Liver (tissue), 9 donors: ENCODE data around the gene MAGI1. TPM values are rescaled to one million over a fixed set of nuclear protein-coding genes. Genes with fewer than 3 reads are reported as not detected.

Source experiments
- DNase-seq: peaks from one replicate; pipeline ENCODE4 v3.0.0-alpha.2; 2017; ENCODE audit warnings: low spot score
- H3K27ac ChIP-seq, 2 donors: one replicate each; pipeline ENCODE4 v1.7.0; 2013; ENCODE audit warnings: inconsistent platforms in 2 of 2, low read length in 2 of 2, control low read depth in 1 of 2, low read depth in 1 of 2, mild to moderate bottlenecking in 1 of 2
- H3K27me3 ChIP-seq, 4 donors: one replicate each; pipeline versions ENCODE4 v1.6.1 to v1.7.0; 2013; ENCODE audit warnings: low read length in 3 of 4, inconsistent platforms in 1 of 4, mild to moderate bottlenecking in 1 of 4, moderate library complexity in 1 of 4; ENCODE audit not compliant: control insufficient read depth in 4 of 4, insufficient read depth in 4 of 4
- H3K36me3 ChIP-seq, 4 donors: one replicate each; pipeline versions ENCODE4 v1.6.1 to v1.7.0; 2013; ENCODE audit warnings: low read length in 3 of 4, mild to moderate bottlenecking in 3 of 4, low read depth in 1 of 4, moderate library complexity in 1 of 4; ENCODE audit not compliant: control insufficient read depth in 4 of 4, insufficient read depth in 3 of 4
- H3K4me1 ChIP-seq, 4 donors: one replicate each; pipeline versions ENCODE4 v1.6.1 to v1.7.0; 2013; ENCODE audit warnings: low read length in 3 of 4, mild to moderate bottlenecking in 3 of 4, moderate library complexity in 1 of 4; ENCODE audit not compliant: control insufficient read depth in 4 of 4, insufficient read depth in 4 of 4
- H3K4me3 ChIP-seq, 3 donors: one replicate each; pipeline versions ENCODE4 v1.6.1 to v1.7.0; 2013; ENCODE audit warnings: low read length in 3 of 3, control low read depth in 1 of 3, low read depth in 1 of 3, mild to moderate bottlenecking in 1 of 3
- H3K9ac ChIP-seq, 2 donors: one replicate each; pipeline ENCODE4 v1.7.0; 2013; ENCODE audit warnings: low read length in 2 of 2, mild to moderate bottlenecking in 2 of 2, moderate library complexity in 2 of 2, control low read depth in 1 of 2, low read depth in 1 of 2
- H3K9me3 ChIP-seq, 4 donors: one replicate each; pipeline versions ENCODE4 v1.6.1 to v1.7.0; 2013; ENCODE audit warnings: low read length in 3 of 4; ENCODE audit not compliant: control insufficient read depth in 4 of 4
- EGR1 ChIP-seq, 2 donors: IDR thresholded peaks; 2 replicates each; pipeline ENCODE4 v1.6.1; 2016 to 2018; ENCODE audit warnings: antibody characterized with exemption in 2 of 2, low read depth in 2 of 2
- FOXA1 ChIP-seq: IDR thresholded peaks from 2 replicates; pipeline ENCODE4 v1.6.1; 2016; ENCODE audit warnings: antibody characterized with exemption
- FOXA2 ChIP-seq: IDR thresholded peaks from 2 replicates; pipeline ENCODE4 v1.6.1; 2016; ENCODE audit warnings: antibody characterized with exemption
- GABPA ChIP-seq, 2 donors: IDR thresholded peaks in 1 of 2; conservative IDR thresholded peaks in 1 of 2; 2 replicates each; pipeline ENCODE4 v1.6.1; 2016; ENCODE audit warnings: antibody characterized with exemption in 2 of 2, mild to moderate bottlenecking in 1 of 2, moderate library complexity in 1 of 2
- HNF4A ChIP-seq, 2 donors: conservative IDR thresholded peaks; 2 replicates each; pipeline ENCODE4 v1.6.1; 2016; ENCODE audit warnings: antibody characterized with exemption in 2 of 2, mild to moderate bottlenecking in 2 of 2
- HNF4G ChIP-seq: IDR thresholded peaks from 2 replicates; pipeline ENCODE4 v1.6.1; 2016; ENCODE audit warnings: antibody characterized with exemption
- JUND ChIP-seq, 2 donors: IDR thresholded peaks; 2 replicates each; pipeline ENCODE4 v1.6.1; 2016; ENCODE audit warnings: antibody characterized with exemption in 2 of 2
- NR2F2 ChIP-seq: IDR thresholded peaks from 2 replicates; pipeline ENCODE4 v1.6.1; 2016; ENCODE audit warnings: antibody characterized with exemption
- RAD21 ChIP-seq, 2 donors: IDR thresholded peaks; 2 replicates each; pipeline ENCODE4 v1.6.1; 2016; ENCODE audit warnings: antibody characterized with exemption in 2 of 2, mild to moderate bottlenecking in 2 of 2
- RXRA ChIP-seq, 2 donors: IDR thresholded peaks; 2 replicates each; pipeline ENCODE4 v1.6.1; 2017 to 2018; ENCODE audit warnings: antibody characterized with exemption in 2 of 2, mild to moderate bottlenecking in 1 of 2
- SP1 ChIP-seq: IDR thresholded peaks from 2 replicates; pipeline ENCODE4 v1.6.1; 2018; ENCODE audit warnings: antibody characterized with exemption, mild to moderate bottlenecking
- TAF1 ChIP-seq: conservative IDR thresholded peaks from 2 replicates; pipeline ENCODE4 v1.6.1; 2016; ENCODE audit warnings: antibody characterized with exemption, mild to moderate bottlenecking
- YY1 ChIP-seq: IDR thresholded peaks from 2 replicates; pipeline ENCODE4 v1.6.1; 2016; ENCODE audit warnings: antibody characterized with exemption, mild to moderate bottlenecking
- WGBS: extraction: QIAGEN DNeasy Blood & Tissue Kit; methylation state at CpG from one replicate; pipeline ENCODE4 v1.1.7; 2013; 5-methylcytosine and 5-hydroxymethylcytosine counted together
- polyA plus RNA-seq, 2 donors: library from polyadenylated mRNA; stranded (reverse) in 1 of 2; unstranded in 1 of 2; fragments of 200-250 nt in 1 of 2; fragments of >200 nt in 1 of 2; fragmentation: Nextera tagmentation in 1 of 2; extraction: Ambion mirVana in 1 of 2; gene quantifications; one replicate each; pipeline versions ENCODE4 v1.2.1 to v1.2.3, GENCODE V29; 2013 to 2015
- total RNA-seq, 2 donors: library from RNA; depleted of rRNA; stranded (reverse); fragments of >200 nt; gene quantifications; one replicate each; pipeline ENCODE4 v1.2.3, GENCODE V29; 2014
- TF ChIP-seq, protein P1 (sequence below): fragments of 150-350 bp; IDR thresholded peaks from 2 replicates; pipeline ENCODE4 v1.5.1; 2017; ENCODE audit warnings: improper control_type of control experiment, low read depth, low read length; ENCODE audit not compliant: missing input control
- TF ChIP-seq, protein P2 (sequence below): IDR thresholded peaks from 2 replicates; pipeline ENCODE4 v1.6.1; 2016; ENCODE audit warnings: antibody characterized with exemption
- TF ChIP-seq, protein P3 (sequence below): IDR thresholded peaks from 2 replicates; pipeline ENCODE4 v1.6.1; 2016; ENCODE audit warnings: antibody characterized with exemption
- TF ChIP-seq, protein P4 (sequence below): IDR thresholded peaks from 2 replicates; pipeline ENCODE4 v1.6.1; 2016; ENCODE audit warnings: antibody characterized with exemption, mild to moderate bottlenecking
- TF ChIP-seq, protein P5 (sequence below): IDR thresholded peaks from 2 replicates; pipeline ENCODE4 v1.6.1; 2016; ENCODE audit warnings: antibody characterized with exemption
- donor health status: healthy.
- donor health status: healthy.
- donor health status: healthy.
- donor health status: healthy.
- donor health status: healthy.

MAGI1 gene
- total and polyA plus RNA-seq, 4 donors: 9.6 to 68.8 (median 14.0) TPM

DNA sequence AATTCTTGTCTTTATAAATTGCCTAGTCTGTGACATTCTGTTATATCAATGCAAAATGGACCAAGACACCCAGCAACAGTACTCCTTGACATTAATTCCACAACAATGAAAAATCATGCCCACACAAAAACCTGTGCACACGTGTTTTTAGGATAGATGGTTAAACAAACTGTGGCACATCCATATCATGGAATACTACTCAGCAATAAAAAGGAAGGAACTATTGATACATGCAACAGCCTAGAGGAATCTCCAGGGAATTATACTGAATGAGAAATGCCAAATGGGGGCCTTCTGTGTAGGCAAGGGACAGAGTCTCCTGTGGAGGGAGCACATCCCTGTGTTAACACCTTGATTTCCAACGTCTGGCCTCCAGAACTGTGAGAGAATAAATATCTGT is 388.5 kb downstream of the MAGI1 start:
- H3K27ac ChIP-seq: no peak overlapping the region
- H3K9ac ChIP-seq: no peak overlapping the region
- H3K36me3 ChIP-seq: no peaks in the 10 kb centered on the region
- 95% methylated on average over 2 of the region's 2 CpGs for WGBS
- peaks cover 0 to 3% (median 1%) of the 10 kb centered on the region in 4 donors for H3K9me3 ChIP-seq
- TF ChIP-seq FOXA1: no peak
- no peak for TF ChIP-seq RXRA (IDR thresholded peaks at IDR 0.05)
- TF ChIP-seq, protein P1, sequence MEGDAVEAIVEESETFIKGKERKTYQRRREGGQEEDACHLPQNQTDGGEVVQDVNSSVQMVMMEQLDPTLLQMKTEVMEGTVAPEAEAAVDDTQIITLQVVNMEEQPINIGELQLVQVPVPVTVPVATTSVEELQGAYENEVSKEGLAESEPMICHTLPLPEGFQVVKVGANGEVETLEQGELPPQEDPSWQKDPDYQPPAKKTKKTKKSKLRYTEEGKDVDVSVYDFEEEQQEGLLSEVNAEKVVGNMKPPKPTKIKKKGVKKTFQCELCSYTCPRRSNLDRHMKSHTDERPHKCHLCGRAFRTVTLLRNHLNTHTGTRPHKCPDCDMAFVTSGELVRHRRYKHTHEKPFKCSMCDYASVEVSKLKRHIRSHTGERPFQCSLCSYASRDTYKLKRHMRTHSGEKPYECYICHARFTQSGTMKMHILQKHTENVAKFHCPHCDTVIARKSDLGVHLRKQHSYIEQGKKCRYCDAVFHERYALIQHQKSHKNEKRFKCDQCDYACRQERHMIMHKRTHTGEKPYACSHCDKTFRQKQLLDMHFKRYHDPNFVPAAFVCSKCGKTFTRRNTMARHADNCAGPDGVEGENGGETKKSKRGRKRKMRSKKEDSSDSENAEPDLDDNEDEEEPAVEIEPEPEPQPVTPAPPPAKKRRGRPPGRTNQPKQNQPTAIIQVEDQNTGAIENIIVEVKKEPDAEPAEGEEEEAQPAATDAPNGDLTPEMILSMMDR: no peak
- no peak for TF ChIP-seq YY1
- TF ChIP-seq HNF4A (conservative IDR thresholded peaks at IDR 0.05): no peak
- H3K27me3 ChIP-seq: no peaks in the 10 kb centered on the region
- no peak overlapping the region for H3K4me3 ChIP-seq
- H3K4me1 ChIP-seq: no peaks in the 10 kb centered on the region
- DNase-seq: no peak

DNA sequence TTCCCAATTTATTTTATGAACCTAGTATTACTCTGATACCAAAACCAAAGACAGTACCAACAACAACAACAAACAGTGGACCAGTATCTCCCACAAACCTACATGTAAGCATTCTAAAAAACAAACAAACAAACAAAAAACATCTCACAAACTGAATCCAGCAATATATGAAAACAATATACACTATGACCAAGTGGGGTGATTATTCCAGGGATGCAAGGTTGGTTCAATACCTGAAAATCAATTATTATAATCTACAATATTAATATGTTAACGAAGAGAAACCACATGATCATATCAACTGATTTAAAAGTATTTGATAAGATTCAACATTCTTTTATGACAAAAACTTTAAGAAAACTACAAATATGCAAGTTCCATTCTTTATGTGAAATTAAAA is 391.3 kb downstream of the MAGI1 start:
- Histone ChIP-seq H3K9me3 (peaks cover 0 to 3% (median 1%) of the 10 kb centered on the region in 4 donors), H3K36me3 (no peaks in the 10 kb centered on the region), H3K27ac (no peak overlapping the region), H3K4me3 (no peak overlapping the region), H3K9ac (no peak overlapping the region), H3K4me1 (no peaks in the 10 kb centered on the region), H3K27me3 (no peaks in the 10 kb centered on the region)
- 94% methylated on average over 1 of the region's 1 CpG for WGBS
- no peak for TF ChIP-seq SP1
- TF ChIP-seq FOXA2: no peak
- no peak for TF ChIP-seq HNF4A (conservative IDR thresholded peaks at IDR 0.05)
- no peak for TF ChIP-seq GABPA (IDR thresholded peaks at IDR 0.05 in 1 of 2, conservative IDR thresholded peaks at IDR 0.05 in 1 of 2)
- TF ChIP-seq, protein P2, sequence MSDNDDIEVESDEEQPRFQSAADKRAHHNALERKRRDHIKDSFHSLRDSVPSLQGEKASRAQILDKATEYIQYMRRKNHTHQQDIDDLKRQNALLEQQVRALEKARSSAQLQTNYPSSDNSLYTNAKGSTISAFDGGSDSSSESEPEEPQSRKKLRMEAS: no peak
- TF ChIP-seq HNF4G: no peak
- TF ChIP-seq TAF1: no peak
- TF ChIP-seq JUND (IDR thresholded peaks at IDR 0.05): no peak
- no peak for TF ChIP-seq YY1
- TF ChIP-seq FOXA1: no peak
- TF ChIP-seq, protein P3, sequence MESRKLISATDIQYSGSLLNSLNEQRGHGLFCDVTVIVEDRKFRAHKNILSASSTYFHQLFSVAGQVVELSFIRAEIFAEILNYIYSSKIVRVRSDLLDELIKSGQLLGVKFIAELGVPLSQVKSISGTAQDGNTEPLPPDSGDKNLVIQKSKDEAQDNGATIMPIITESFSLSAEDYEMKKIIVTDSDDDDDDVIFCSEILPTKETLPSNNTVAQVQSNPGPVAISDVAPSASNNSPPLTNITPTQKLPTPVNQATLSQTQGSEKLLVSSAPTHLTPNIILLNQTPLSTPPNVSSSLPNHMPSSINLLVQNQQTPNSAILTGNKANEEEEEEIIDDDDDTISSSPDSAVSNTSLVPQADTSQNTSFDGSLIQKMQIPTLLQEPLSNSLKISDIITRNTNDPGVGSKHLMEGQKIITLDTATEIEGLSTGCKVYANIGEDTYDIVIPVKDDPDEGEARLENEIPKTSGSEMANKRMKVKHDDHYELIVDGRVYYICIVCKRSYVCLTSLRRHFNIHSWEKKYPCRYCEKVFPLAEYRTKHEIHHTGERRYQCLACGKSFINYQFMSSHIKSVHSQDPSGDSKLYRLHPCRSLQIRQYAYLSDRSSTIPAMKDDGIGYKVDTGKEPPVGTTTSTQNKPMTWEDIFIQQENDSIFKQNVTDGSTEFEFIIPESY: no peak
- no peak for DNase-seq

DNA sequence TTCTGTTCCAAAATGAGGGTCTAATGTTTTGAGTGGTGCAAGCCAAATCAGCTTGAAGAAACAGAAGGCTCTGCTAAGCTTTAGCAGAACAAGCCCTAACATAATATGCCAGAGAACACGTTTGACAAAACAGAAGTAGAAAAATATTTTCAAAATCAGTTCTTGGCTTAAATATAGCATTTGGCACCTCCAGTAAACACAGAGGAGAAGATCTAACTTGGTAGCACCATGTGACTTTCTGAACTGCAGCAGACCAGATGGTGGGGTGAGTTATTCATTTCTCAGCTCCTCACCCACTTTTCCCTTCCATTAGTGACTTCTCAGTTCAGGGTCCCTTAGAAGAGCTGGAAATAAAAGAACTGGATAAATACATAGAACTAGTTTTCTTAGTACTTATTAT is 395.8 kb downstream of the MAGI1 start:
- Histone ChIP-seq H3K4me1 (no peaks in the 10 kb centered on the region), H3K27me3 (no peaks in the 10 kb centered on the region), H3K36me3 (no peaks in the 10 kb centered on the region), H3K9ac (no peak overlapping the region), H3K9me3 (peaks cover 0 to 3% (median 0%) of the 10 kb centered on the region in 4 donors), H3K27ac (no peak overlapping the region), H3K4me3 (no peak overlapping the region)
- DNase-seq: no peak
- WGBS: 47% methylated on average over 1 of the region's 1 CpG
- TF ChIP-seq, protein P2: no peak
- TF ChIP-seq SP1 (no peak), RAD21 (IDR thresholded peaks at IDR 0.05) (no peak), GABPA (IDR thresholded peaks at IDR 0.05 in 1 of 2, conservative IDR thresholded peaks at IDR 0.05 in 1 of 2) (no peak), RXRA (IDR thresholded peaks at IDR 0.05) (no peak), FOXA1 (no peak), HNF4A (conservative IDR thresholded peaks at IDR 0.05) (no peak), EGR1 (IDR thresholded peaks at IDR 0.05; ENCODE audit: low read depth in 2 of 2) (no peak), NR2F2 (no peak), HNF4G (no peak)
- TF ChIP-seq, protein P4, sequence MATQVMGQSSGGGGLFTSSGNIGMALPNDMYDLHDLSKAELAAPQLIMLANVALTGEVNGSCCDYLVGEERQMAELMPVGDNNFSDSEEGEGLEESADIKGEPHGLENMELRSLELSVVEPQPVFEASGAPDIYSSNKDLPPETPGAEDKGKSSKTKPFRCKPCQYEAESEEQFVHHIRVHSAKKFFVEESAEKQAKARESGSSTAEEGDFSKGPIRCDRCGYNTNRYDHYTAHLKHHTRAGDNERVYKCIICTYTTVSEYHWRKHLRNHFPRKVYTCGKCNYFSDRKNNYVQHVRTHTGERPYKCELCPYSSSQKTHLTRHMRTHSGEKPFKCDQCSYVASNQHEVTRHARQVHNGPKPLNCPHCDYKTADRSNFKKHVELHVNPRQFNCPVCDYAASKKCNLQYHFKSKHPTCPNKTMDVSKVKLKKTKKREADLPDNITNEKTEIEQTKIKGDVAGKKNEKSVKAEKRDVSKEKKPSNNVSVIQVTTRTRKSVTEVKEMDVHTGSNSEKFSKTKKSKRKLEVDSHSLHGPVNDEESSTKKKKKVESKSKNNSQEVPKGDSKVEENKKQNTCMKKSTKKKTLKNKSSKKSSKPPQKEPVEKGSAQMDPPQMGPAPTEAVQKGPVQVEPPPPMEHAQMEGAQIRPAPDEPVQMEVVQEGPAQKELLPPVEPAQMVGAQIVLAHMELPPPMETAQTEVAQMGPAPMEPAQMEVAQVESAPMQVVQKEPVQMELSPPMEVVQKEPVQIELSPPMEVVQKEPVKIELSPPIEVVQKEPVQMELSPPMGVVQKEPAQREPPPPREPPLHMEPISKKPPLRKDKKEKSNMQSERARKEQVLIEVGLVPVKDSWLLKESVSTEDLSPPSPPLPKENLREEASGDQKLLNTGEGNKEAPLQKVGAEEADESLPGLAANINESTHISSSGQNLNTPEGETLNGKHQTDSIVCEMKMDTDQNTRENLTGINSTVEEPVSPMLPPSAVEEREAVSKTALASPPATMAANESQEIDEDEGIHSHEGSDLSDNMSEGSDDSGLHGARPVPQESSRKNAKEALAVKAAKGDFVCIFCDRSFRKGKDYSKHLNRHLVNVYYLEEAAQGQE: no peak
- TF ChIP-seq, protein P5, sequence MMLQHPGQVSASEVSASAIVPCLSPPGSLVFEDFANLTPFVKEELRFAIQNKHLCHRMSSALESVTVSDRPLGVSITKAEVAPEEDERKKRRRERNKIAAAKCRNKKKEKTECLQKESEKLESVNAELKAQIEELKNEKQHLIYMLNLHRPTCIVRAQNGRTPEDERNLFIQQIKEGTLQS: no peak
- TF ChIP-seq, protein P3: no peak
